Panc1 (cell line): ENCODE data around the gene MDFI. TPM values are rescaled to one million over a fixed set of nuclear protein-coding genes. Genes with fewer than 3 reads are reported as not detected.

Experiments
- ATAC-seq: fragments of 200-7000 bp; cut with Tn5 transposase; 2 replicates; pipeline ENCODE4 v1.9.1; 2020; ENCODE audit warnings: mild to moderate bottlenecking, moderate library complexity
- BruUV-seq: library from RNA; stranded (reverse); fragments of 400-500 nt; replicated peaks from 2 replicates; lab custom pipeline; 2021; lab: Mats Ljungman, UMichigan
- CTCF ChIA-PET: fragments of 300-600 bp; sonication (Branson Sonifier 250); formaldehyde crosslinking; loops from one replicate; lab custom pipeline; 2022; ENCODE audit warnings: antibody characterized with exemption; lab: Charles Lee
- POLR2A ChIA-PET: fragments of 300-600 bp; sonication (Branson Sonifier 250); formaldehyde crosslinking; loops from one replicate; lab custom pipeline; 2022; ENCODE audit warnings: antibody characterized with exemption; lab: Charles Lee
- DNase-seq: peaks from one replicate; pipeline ENCODE4 v3.0.0-alpha.2; 2010; ENCODE audit warnings: low read depth, low spot score
- H3K27ac ChIP-seq: 2 replicates; pipeline ENCODE4 v1.5.1; 2011; ENCODE audit warnings: mild to moderate bottlenecking, low read length, inconsistent platforms
- H3K27me3 ChIP-seq: fragments of 200-500 bp; sonication (Bioruptor generic); 2 replicates; pipeline ENCODE4 v1.6.0; 2014; ENCODE audit warnings: low read length, inconsistent platforms; ENCODE audit not compliant: control insufficient read depth, insufficient read depth
- H3K36me3 ChIP-seq: fragments of 200-500 bp; sonication (Bioruptor generic); 2 replicates; pipeline ENCODE4 v1.5.1; 2014; ENCODE audit warnings: inconsistent platforms, mild to moderate bottlenecking, low read length, moderate library complexity; ENCODE audit not compliant: control insufficient read depth, insufficient read depth
- H3K4me1 ChIP-seq: 2 replicates; pipeline ENCODE4 v1.5.1; 2011; ENCODE audit warnings: inconsistent platforms, mild to moderate bottlenecking, low read length, moderate library complexity; ENCODE audit not compliant: control insufficient read depth, insufficient read depth
- H3K4me3 ChIP-seq, 2 experiments: 2 replicates each; pipeline ENCODE4 v1.5.1; 2011 to 2012; ENCODE audit warnings: low read depth in 2 of 2, low read length in 2 of 2, mild to moderate bottlenecking in 2 of 2, inconsistent platforms in 1 of 2, moderate library complexity in 1 of 2
- H3K9me3 ChIP-seq: fragments of 200-500 bp; sonication (Bioruptor generic); 2 replicates; pipeline ENCODE4 v1.5.1; 2014; ENCODE audit warnings: low read depth, mild to moderate bottlenecking, inconsistent platforms, low read length, moderate library complexity; ENCODE audit not compliant: control insufficient read depth, insufficient read depth
- POLR2AphosphoS5 ChIP-seq: IDR thresholded peaks from 2 replicates; pipeline ENCODE4 v1.6.1; 2012; ENCODE audit warnings: mild to moderate bottlenecking, low read depth, low read length, moderate library complexity
- SIN3A ChIP-seq: IDR thresholded peaks from 2 replicates; pipeline ENCODE4 v1.6.1; 2012; ENCODE audit warnings: low read depth, mild to moderate bottlenecking, low read length, moderate library complexity, borderline replicate concordance; ENCODE audit not compliant: insufficient read depth
- TCF7L2 ChIP-seq: IDR thresholded peaks from 2 replicates; pipeline ENCODE4 v1.6.1; 2011; ENCODE audit warnings: mild to moderate bottlenecking, low read depth, low read length, inconsistent platforms
- in situ Hi-C: cut with HindIII; loops from 2 replicates; pipeline ENCODE4 v1.10.0; 2016; ENCODE audit warnings: low sequenced_read_pairs, low pct_unique_long_range_greater_than_20kb
- intact Hi-C: fragments of 100-400 bp; cut with micrococcal nuclease; formaldehyde crosslinking; loops from one replicate; pipeline ENCODE4 v1.10.0; 2022; ENCODE audit not compliant: unreplicated experiment
- total RNA-seq: library from RNA; stranded (reverse); gene quantifications from one replicate; pipeline ENCODE4 v1.2.1, GENCODE V29; 2021; ENCODE audit not compliant: unreplicated experiment
- TF ChIP-seq, protein P1 (sequence below): fragments of 450-650 bp; IDR thresholded peaks from 2 replicates; pipeline ENCODE4 v1.5.1; 2017; ENCODE audit warnings: mild to moderate bottlenecking
- TF ChIP-seq, protein P2 (sequence below), 2 experiments: IDR thresholded peaks; 2 replicates each; pipeline ENCODE4 v1.6.1; 2011 to 2012; ENCODE audit warnings: low read depth in 2 of 2, control low read depth in 1 of 2, low read length in 1 of 2, mild to moderate bottlenecking in 1 of 2, moderate library complexity in 1 of 2; ENCODE audit not compliant: insufficient read depth in 1 of 2

MDFI gene
- total RNA-seq, 1 experiment from 2014 or later = 0.54 TPM

DNA sequence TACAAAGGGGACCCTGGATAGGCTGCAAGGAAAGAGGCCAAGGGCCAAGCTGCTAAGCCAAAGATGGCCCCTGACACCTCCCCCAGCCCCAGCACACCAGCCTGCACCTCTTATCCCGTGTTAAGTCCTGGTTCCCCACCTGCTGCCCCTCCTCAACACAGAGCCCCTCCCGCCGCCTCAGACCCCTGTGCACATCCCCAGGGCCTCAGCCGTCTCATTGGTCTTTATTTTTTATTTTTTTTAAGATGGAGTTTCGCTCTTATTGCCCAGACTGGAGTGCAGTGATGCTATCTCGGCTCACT lies 37.1 kb upstream of the MDFI start:
- CTCF ChIA-PET = interaction anchor here (2.2 to 2.4 kb wide), 2 partner anchors 81 to 82 kb away, joined by 19 to 30 read pairs; no protein-coding TSS in a partner anchor

DNA sequence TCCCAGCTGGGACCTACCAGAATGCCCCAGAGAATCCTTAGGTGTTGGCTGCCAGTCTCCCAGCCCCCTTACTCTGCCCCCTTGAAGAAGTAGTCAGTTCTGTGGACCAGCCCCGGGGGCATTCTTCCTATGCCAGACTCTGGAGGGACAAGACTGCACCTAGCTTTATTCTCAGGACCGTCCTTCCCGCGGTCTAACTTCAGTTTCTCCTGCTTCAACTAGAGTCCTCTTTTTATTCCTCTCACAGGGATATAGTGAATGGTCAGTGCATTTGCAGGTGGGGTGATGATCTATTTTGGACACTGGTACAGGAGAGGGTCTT lies 35.9 kb upstream of the MDFI start:
- ATAC-seq = peak; percentile 7; the same call in 1 of the 2 replicates
- no TSS peak for BruUV-seq
- ChIA-PET POLR2A (interaction anchor here (0.6 kb wide), 1 partner anchor 129 kb away, joined by 4 read pairs; no protein-coding TSS in a partner anchor), CTCF (interaction anchor here (0.5 to 2.4 kb wide), 15 partner anchors 29 to 403 kb away, joined by 3 to 30 read pairs (median 6); no protein-coding TSS in a partner anchor)
- intact Hi-C loops (loop anchor here (1.0 to 5.0 kb wide), 2 partner anchors 80 to 175 kb away; partner anchors contain the start of gene FRS3), in situ Hi-C loops (no loop called here)
- peaks cover 10% of the 10 kb centered on the region for H3K4me1 ChIP-seq
- H3K27ac ChIP-seq = no peak overlapping the region
- H3K9me3 ChIP-seq = no peaks in the 10 kb centered on the region
- no peaks in the 10 kb centered on the region for H3K27me3 ChIP-seq
- H3K4me3 ChIP-seq = no peak overlapping the region
- DNase-seq = no peak
- no peaks in the 10 kb centered on the region for H3K36me3 ChIP-seq
- TF ChIP-seq TCF7L2 = no peak
- TF ChIP-seq, protein P1, sequence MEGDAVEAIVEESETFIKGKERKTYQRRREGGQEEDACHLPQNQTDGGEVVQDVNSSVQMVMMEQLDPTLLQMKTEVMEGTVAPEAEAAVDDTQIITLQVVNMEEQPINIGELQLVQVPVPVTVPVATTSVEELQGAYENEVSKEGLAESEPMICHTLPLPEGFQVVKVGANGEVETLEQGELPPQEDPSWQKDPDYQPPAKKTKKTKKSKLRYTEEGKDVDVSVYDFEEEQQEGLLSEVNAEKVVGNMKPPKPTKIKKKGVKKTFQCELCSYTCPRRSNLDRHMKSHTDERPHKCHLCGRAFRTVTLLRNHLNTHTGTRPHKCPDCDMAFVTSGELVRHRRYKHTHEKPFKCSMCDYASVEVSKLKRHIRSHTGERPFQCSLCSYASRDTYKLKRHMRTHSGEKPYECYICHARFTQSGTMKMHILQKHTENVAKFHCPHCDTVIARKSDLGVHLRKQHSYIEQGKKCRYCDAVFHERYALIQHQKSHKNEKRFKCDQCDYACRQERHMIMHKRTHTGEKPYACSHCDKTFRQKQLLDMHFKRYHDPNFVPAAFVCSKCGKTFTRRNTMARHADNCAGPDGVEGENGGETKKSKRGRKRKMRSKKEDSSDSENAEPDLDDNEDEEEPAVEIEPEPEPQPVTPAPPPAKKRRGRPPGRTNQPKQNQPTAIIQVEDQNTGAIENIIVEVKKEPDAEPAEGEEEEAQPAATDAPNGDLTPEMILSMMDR = no peak
- TF ChIP-seq POLR2AphosphoS5 = no peak
- TF ChIP-seq, protein P2, sequence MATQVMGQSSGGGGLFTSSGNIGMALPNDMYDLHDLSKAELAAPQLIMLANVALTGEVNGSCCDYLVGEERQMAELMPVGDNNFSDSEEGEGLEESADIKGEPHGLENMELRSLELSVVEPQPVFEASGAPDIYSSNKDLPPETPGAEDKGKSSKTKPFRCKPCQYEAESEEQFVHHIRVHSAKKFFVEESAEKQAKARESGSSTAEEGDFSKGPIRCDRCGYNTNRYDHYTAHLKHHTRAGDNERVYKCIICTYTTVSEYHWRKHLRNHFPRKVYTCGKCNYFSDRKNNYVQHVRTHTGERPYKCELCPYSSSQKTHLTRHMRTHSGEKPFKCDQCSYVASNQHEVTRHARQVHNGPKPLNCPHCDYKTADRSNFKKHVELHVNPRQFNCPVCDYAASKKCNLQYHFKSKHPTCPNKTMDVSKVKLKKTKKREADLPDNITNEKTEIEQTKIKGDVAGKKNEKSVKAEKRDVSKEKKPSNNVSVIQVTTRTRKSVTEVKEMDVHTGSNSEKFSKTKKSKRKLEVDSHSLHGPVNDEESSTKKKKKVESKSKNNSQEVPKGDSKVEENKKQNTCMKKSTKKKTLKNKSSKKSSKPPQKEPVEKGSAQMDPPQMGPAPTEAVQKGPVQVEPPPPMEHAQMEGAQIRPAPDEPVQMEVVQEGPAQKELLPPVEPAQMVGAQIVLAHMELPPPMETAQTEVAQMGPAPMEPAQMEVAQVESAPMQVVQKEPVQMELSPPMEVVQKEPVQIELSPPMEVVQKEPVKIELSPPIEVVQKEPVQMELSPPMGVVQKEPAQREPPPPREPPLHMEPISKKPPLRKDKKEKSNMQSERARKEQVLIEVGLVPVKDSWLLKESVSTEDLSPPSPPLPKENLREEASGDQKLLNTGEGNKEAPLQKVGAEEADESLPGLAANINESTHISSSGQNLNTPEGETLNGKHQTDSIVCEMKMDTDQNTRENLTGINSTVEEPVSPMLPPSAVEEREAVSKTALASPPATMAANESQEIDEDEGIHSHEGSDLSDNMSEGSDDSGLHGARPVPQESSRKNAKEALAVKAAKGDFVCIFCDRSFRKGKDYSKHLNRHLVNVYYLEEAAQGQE (IDR thresholded peaks at IDR 0.05; ENCODE audit: insufficient read depth in 1 of 2, low read depth in 2 of 2, low read length in 1 of 2) = no peak
- no peak for TF ChIP-seq SIN3A

More for the DNA sequence above, 37.1 kb upstream of the MDFI start:
- H3K27ac ChIP-seq = no peak overlapping the region
- intact Hi-C loops (loop anchor here (5.0 kb wide), 1 partner anchor 176 kb away; the partner anchor contains the start of gene FRS3), in situ Hi-C loops (no loop called here)
- POLR2A ChIA-PET = no interaction called here
- no TSS peak for BruUV-seq
- TF ChIP-seq, protein P2 (IDR thresholded peaks at IDR 0.05; ENCODE audit: insufficient read depth in 1 of 2, low read depth in 2 of 2, low read length in 1 of 2) = no peak
- TF ChIP-seq, protein P1 = no peak
- TF ChIP-seq TCF7L2 (no peak), POLR2AphosphoS5 (no peak), SIN3A (no peak)
- ATAC-seq (no peak), DNase-seq (no peak)
- no peaks in the 10 kb centered on the region for H3K27me3 ChIP-seq
- no peaks in the 10 kb centered on the region for H3K36me3 ChIP-seq
- H3K9me3 ChIP-seq = no peaks in the 10 kb centered on the region
- peaks cover 10% of the 10 kb centered on the region for H3K4me1 ChIP-seq
- no peak overlapping the region for H3K4me3 ChIP-seq
